HepG2 (cell line): Measurements from ENCODE around the gene ATG9A. TPM values are rescaled to one million over a fixed set of nuclear protein-coding genes. Genes with fewer than 3 reads are reported as not detected.

Source experiments
- FOXO1 ChIP-seq: sonication (generic); formaldehyde crosslinking; IDR thresholded peaks from 2 replicates; pipeline ENCODE4 v1.4.0; 2020; ENCODE audit warnings: missing genetic modification reagents
- KAT2B ChIP-seq: fragments of 150-350 bp; IDR thresholded peaks from 2 replicates; pipeline ENCODE4 v1.6.1; 2014; ENCODE audit warnings: low read depth, low read length, borderline replicate concordance
- KDM1A ChIP-seq: IDR thresholded peaks from 2 replicates; pipeline ENCODE4 v1.6.1; 2016; ENCODE audit warnings: missing compliant biosample characterization
- MZF1 ChIP-seq: sonication (generic); formaldehyde crosslinking; IDR thresholded peaks from 2 replicates; pipeline ENCODE4 v1.8.1; 2023; ENCODE audit warnings: mild to moderate bottlenecking, missing genetic modification reagents, borderline replicate concordance
- NFATC3 ChIP-seq: sonication (generic); formaldehyde crosslinking; IDR thresholded peaks from 2 replicates; pipeline ENCODE4 v1.5.1; 2020; ENCODE audit warnings: mild to moderate bottlenecking, missing genetic modification reagents
- NFYC ChIP-seq: IDR thresholded peaks from 2 replicates; pipeline ENCODE4 v1.6.1; 2016; ENCODE audit warnings: missing genetic modification reagents, missing compliant biosample characterization
- NKX3-1 ChIP-seq: sonication (generic); formaldehyde crosslinking; IDR thresholded peaks from 2 replicates; pipeline ENCODE4 v1.5.0; 2020; ENCODE audit warnings: missing genetic modification reagents
- NPAS2 ChIP-seq: sonication (generic); formaldehyde crosslinking; IDR thresholded peaks from 2 replicates; pipeline ENCODE4 v1.8.0; 2022; ENCODE audit warnings: mild to moderate bottlenecking, missing genetic modification reagents, borderline replicate concordance
- PCBP2 ChIP-seq: fragments of 200-400 bp; formaldehyde crosslinking; optimal IDR thresholded peaks from 2 replicates; pipeline ENCODE3; 2018; ENCODE audit warnings: low read length, low read depth; ENCODE audit not compliant: poor library complexity, severe bottlenecking
- RFXAP ChIP-seq: sonication (generic); formaldehyde crosslinking; IDR thresholded peaks from 2 replicates; pipeline ENCODE4 v1.4.0; 2020; ENCODE audit warnings: missing genetic modification reagents, borderline replicate concordance
- SATB2 ChIP-seq: sonication (generic); formaldehyde crosslinking; IDR thresholded peaks from 2 replicates; pipeline ENCODE4 v1.5.0; 2020; ENCODE audit warnings: missing genetic modification reagents
- ZFP90 ChIP-seq: sonication (generic); formaldehyde crosslinking; IDR thresholded peaks from 2 replicates; pipeline ENCODE4 v1.8.0; 2022; ENCODE audit warnings: missing genetic modification reagents, mild to moderate bottlenecking, inconsistent platforms, borderline replicate concordance
- ZNF205 ChIP-seq: IDR thresholded peaks from 2 replicates; pipeline ENCODE4 v1.6.1; 2018; ENCODE audit warnings: missing biosample characterization, missing genetic modification reagents
- ZNF234 ChIP-seq: sonication (generic); formaldehyde crosslinking; conservative IDR thresholded peaks from 2 replicates; pipeline ENCODE4 v1.5.1; 2020; ENCODE audit warnings: mild to moderate bottlenecking, missing genetic modification reagents
- ZNF431 ChIP-seq: sonication (generic); formaldehyde crosslinking; IDR thresholded peaks from 2 replicates; pipeline ENCODE4 v1.9.0; 2022; ENCODE audit warnings: missing genetic modification reagents, low read depth, mild to moderate bottlenecking, borderline replicate concordance
- ZNF44 ChIP-seq: sonication (generic); formaldehyde crosslinking; IDR thresholded peaks from 2 replicates; pipeline ENCODE4 v1.5.1; 2020; ENCODE audit warnings: mild to moderate bottlenecking, missing genetic modification reagents
- ZNF567 ChIP-seq: sonication (generic); formaldehyde crosslinking; IDR thresholded peaks from 2 replicates; pipeline ENCODE4 v1.8.1; 2023; ENCODE audit warnings: mild to moderate bottlenecking, missing genetic modification reagents, borderline replicate concordance
- ZNF577 ChIP-seq: sonication (generic); formaldehyde crosslinking; IDR thresholded peaks from 2 replicates; pipeline ENCODE4 v1.4.0; 2020; ENCODE audit warnings: mild to moderate bottlenecking, low read depth, missing genetic modification reagents, borderline replicate concordance
- ZNF598 ChIP-seq: sonication (generic); formaldehyde crosslinking; IDR thresholded peaks from 2 replicates; pipeline ENCODE4 v1.5.1; 2020; ENCODE audit warnings: mild to moderate bottlenecking, missing genetic modification reagents, borderline replicate concordance
- ZNF766 ChIP-seq: sonication (generic); formaldehyde crosslinking; IDR thresholded peaks from 2 replicates; pipeline ENCODE4 v1.5.0; 2020; ENCODE audit warnings: missing genetic modification reagents, borderline replicate concordance
- ZNF777 ChIP-seq: sonication (generic); formaldehyde crosslinking; IDR thresholded peaks from 2 replicates; pipeline ENCODE4 v1.4.0; 2020; ENCODE audit warnings: missing genetic modification reagents
- ZSCAN9 ChIP-seq: IDR thresholded peaks from 2 replicates; pipeline ENCODE4 v1.6.1; 2016; ENCODE audit warnings: borderline replicate concordance
- polyA plus RNA-seq, 8 experiments: library from polyadenylated mRNA; depleted of rRNA in 3 of 8; stranded (reverse) in 7 of 8; unstranded in 1 of 8; fragments of >200 nt; fragmentation: Illumina TruSeq in 4 of 8; extraction: Trizol in 4 of 8; gene quantifications; 2 replicates each; pipeline versions ENCODE4 v1.2.1 to v1.2.3, GENCODE V29; 2011 to 2016; ENCODE audit warnings: low read depth in 4 of 8, missing spikeins in 1 of 8, mixed read lengths in 1 of 8; ENCODE audit not compliant: insufficient read depth in 1 of 8
- total RNA-seq, 5 experiments: library from RNA; depleted of rRNA; stranded (reverse); fragments of >200 nt; fragmentation: Illumina TruSeq; extraction: Trizol; gene quantifications; 2 replicates each; pipeline ENCODE4 v1.2.3, GENCODE V29; 2016; ENCODE audit warnings: low read depth in 1 of 5
- TF ChIP-seq, protein P1 (sequence below): sonication (generic); formaldehyde crosslinking; IDR thresholded peaks from 2 replicates; pipeline ENCODE4 v1.4.0; 2020; ENCODE audit warnings: missing genetic modification reagents, borderline replicate concordance

ATG9A gene
- total and polyA plus RNA-seq, 2 of the 13 experiments (the other 11 are each of a cell fraction or from before 2014, with no cell fraction given), result 35.0 to 131 TPM

DNA sequence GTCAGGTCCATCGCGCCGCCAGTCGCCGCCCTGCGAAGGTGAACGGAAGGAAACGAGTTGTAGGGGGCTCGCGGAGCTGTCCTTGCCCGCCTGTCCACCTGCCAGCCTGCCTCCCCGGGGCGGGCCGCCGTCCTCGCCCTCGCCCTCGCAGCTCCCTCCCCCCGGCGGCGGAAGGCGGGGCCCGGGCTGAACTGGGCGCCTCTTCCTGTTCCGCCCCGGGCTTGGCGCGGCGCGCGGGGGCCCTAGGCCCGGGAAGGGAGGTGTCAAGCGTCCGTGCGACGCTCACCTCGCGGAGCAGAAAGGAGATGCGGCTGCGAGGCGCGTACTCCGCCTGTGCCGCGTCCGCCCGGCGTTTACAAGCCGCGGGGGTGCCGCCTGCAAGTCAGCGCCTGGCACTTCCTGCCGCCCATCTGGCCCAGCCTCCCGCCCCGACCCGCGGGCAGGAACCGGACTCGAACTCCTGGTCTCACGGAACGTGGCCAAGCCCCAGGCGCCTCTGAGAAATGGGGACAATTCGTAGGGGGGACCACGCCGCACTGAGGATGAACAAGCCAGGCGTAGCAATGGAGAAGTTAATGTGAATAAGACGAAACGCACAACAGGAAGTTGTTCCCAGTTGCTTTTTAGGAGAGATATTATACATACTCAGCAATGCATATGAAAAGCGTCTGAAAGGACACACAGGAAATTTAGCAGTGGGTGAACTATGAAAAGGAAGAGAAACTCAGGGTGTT, 52.5 kb downstream of the ATG9A start, which contains the start of gene CNPPD1 (continued):
- TF ChIP-seq ZNF777 (CRISPR knock-in tag), result peak; percentile 77
- TF ChIP-seq NFYC (CRISPR knock-in tag), result no peak; the same call in 1 of the 2 replicates
- peak; percentile 95 for TF ChIP-seq ZNF567 (CRISPR knock-in tag)
- TF ChIP-seq NKX3-1 (CRISPR knock-in tag), result peak; percentile 69; the same call in 1 of the 2 replicates
- no peak for TF ChIP-seq MZF1 (CRISPR knock-in tag)
- peak; percentile 92 for TF ChIP-seq ZSCAN9 (CRISPR knock-in tag)
- no peak for TF ChIP-seq NPAS2 (CRISPR knock-in tag)
- TF ChIP-seq KAT2B, result no peak
- TF ChIP-seq ZNF766, result peak; percentile 89
- peak; percentile 83 for TF ChIP-seq SATB2 (CRISPR knock-in tag)
- TF ChIP-seq ZNF205, result peak; percentile 76; the same call in 1 of the 2 replicates
- TF ChIP-seq ZNF598 (CRISPR knock-in tag), result peak; percentile 56; the same call in 1 of the 2 replicates
- TF ChIP-seq ZNF234 (CRISPR knock-in tag), result peak; percentile 98
- no peak for TF ChIP-seq ZNF577
- TF ChIP-seq ZNF431, result peak; percentile 29; the same call in 1 of the 2 replicates
- TF ChIP-seq, protein P1, sequence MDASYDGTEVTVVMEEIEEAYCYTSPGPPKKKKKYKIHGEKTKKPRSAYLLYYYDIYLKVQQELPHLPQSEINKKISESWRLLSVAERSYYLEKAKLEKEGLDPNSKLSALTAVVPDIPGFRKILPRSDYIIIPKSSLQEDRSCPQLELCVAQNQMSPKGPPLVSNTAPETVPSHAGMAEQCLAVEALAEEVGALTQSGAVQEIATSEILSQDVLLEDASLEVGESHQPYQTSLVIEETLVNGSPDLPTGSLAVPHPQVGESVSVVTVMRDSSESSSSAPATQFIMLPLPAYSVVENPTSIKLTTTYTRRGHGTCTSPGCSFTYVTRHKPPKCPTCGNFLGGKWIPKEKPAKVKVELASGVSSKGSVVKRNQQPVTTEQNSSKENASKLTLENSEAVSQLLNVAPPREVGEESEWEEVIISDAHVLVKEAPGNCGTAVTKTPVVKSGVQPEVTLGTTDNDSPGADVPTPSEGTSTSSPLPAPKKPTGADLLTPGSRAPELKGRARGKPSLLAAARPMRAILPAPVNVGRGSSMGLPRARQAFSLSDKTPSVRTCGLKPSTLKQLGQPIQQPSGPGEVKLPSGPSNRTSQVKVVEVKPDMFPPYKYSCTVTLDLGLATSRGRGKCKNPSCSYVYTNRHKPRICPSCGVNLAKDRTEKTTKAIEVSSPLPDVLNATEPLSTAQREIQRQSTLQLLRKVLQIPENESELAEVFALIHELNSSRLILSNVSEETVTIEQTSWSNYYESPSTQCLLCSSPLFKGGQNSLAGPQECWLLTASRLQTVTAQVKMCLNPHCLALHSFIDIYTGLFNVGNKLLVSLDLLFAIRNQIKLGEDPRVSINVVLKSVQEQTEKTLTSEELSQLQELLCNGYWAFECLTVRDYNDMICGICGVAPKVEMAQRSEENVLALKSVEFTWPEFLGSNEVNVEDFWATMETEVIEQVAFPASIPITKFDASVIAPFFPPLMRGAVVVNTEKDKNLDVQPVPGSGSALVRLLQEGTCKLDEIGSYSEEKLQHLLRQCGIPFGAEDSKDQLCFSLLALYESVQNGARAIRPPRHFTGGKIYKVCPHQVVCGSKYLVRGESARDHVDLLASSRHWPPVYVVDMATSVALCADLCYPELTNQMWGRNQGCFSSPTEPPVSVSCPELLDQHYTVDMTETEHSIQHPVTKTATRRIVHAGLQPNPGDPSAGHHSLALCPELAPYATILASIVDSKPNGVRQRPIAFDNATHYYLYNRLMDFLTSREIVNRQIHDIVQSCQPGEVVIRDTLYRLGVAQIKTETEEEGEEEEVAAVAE, result no peak
- TF ChIP-seq ZFP90 (CRISPR knock-in tag), result peak; percentile 94
- no peak for TF ChIP-seq PCBP2
- TF ChIP-seq FOXO1 (CRISPR knock-in tag), result peak; percentile 84
- no peak for TF ChIP-seq NFATC3 (CRISPR knock-in tag)
- TF ChIP-seq KDM1A (CRISPR knock-in tag), result peak; percentile 74; the same call in 1 of the 2 replicates
- TF ChIP-seq RFXAP (CRISPR knock-in tag), result peak; percentile 87; the same call in 1 of the 2 replicates
- peak; percentile 15 for TF ChIP-seq ZNF44 (CRISPR knock-in tag)
